Psoas muscle (tissue), 8 donors: ENCODE data around the gene RPSA. TPM values are rescaled to one million over a fixed set of nuclear protein-coding genes. Genes with fewer than 3 reads are reported as not detected.

Source experiments
- ATAC-seq, 4 donors: fragments of 200-7000 bp; cut with Tn5 transposase; one replicate each; pipeline ENCODE4 v1.9.1; 2020; ENCODE audit warnings: moderate library complexity in 3 of 4, mild to moderate bottlenecking in 2 of 4
- DNase-seq, 2 donors: peaks; one replicate each; pipeline ENCODE4 v3.0.0-alpha.2; 2020
- H3K27ac ChIP-seq: fragments of 200-600 bp; one replicate; pipeline ENCODE4 v1.8.0; 2022
- H3K27me3 ChIP-seq, 3 donors: fragments of 200-600 bp in 1 of 3; one replicate each; pipeline versions ENCODE4 v1.6.1 to v1.8.0; 2013 to 2022; ENCODE audit warnings: low read length in 2 of 3, mild to moderate bottlenecking in 2 of 3, moderate library complexity in 1 of 3; ENCODE audit not compliant: insufficient read depth in 3 of 3
- H3K36me3 ChIP-seq, 2 donors: fragments of 200-600 bp in 1 of 2; one replicate each; pipeline versions ENCODE4 v1.6.1 to v1.8.0; 2013 to 2022; ENCODE audit warnings: low read depth in 1 of 2, mild to moderate bottlenecking in 1 of 2, moderate library complexity in 1 of 2; ENCODE audit not compliant: insufficient read depth in 1 of 2
- H3K4me1 ChIP-seq: fragments of 200-600 bp; one replicate; pipeline ENCODE4 v1.8.0; 2022
- H3K4me3 ChIP-seq: fragments of 200-600 bp; one replicate; pipeline ENCODE4 v1.8.0; 2022; ENCODE audit warnings: mild to moderate bottlenecking
- H3K9me3 ChIP-seq: fragments of 200-600 bp; one replicate; pipeline ENCODE4 v1.8.0; 2022
- WGBS, 3 donors: extraction: QIAGEN DNeasy Blood & Tissue Kit; methylation state at CpG; one replicate each; pipeline versions ENCODE4 v1.1.6 to v1.1.7; 2013; 5-methylcytosine and 5-hydroxymethylcytosine counted together
- intact Hi-C, 2 donors: fragments of 100-400 bp; cut with DNase I; formaldehyde crosslinking; loops; one replicate each; pipeline versions ENCODE4 v1.11.0 to v1.14.2; 2022
- polyA plus RNA-seq, 3 donors: library from polyadenylated mRNA; stranded (reverse); fragments of 200-250 nt; gene quantifications; one replicate each; pipeline ENCODE4 v1.2.3, GENCODE V29; 2013
- total RNA-seq, 4 donors: library from RNA; stranded (reverse); fragmentation: NEBNext Ultra II Directional in 2 of 4; extraction: Animal tissue kit (Norgen Biotek cat#: 25700) in 2 of 4; gene quantifications; one replicate each; pipeline versions ENCODE4 v1.2.1 to v1.2.4, GENCODE V29; 2021 to 2023
- TF ChIP-seq, protein P1 (sequence below): fragments of 200-600 bp; IDR thresholded peaks from one replicate; pipeline ENCODE4 v1.8.0; 2022; ENCODE audit warnings: antibody characterized with exemption
- donor health status: healthy with polysubstance abuse.
- donor health status: DM: no; HTN: no; CAD: no; lungs with moderate emphysema.
- donor health status: Bipolar disorder and iron deficiency.
- donor health status: healthy.
- donor health status: DM: yes; HTN: yes; CAD: no.
- donor health status: DM: no; HTN: no; CAD: no.
- donor health status: DM: no; HTN: no; CAD: no.
- donor health status: DM: yes; HTN: yes; CAD: no.

The RPSA gene
- total and polyA plus RNA-seq, 7 donors: 285 to 1,445 (median 738) TPM

DNA sequence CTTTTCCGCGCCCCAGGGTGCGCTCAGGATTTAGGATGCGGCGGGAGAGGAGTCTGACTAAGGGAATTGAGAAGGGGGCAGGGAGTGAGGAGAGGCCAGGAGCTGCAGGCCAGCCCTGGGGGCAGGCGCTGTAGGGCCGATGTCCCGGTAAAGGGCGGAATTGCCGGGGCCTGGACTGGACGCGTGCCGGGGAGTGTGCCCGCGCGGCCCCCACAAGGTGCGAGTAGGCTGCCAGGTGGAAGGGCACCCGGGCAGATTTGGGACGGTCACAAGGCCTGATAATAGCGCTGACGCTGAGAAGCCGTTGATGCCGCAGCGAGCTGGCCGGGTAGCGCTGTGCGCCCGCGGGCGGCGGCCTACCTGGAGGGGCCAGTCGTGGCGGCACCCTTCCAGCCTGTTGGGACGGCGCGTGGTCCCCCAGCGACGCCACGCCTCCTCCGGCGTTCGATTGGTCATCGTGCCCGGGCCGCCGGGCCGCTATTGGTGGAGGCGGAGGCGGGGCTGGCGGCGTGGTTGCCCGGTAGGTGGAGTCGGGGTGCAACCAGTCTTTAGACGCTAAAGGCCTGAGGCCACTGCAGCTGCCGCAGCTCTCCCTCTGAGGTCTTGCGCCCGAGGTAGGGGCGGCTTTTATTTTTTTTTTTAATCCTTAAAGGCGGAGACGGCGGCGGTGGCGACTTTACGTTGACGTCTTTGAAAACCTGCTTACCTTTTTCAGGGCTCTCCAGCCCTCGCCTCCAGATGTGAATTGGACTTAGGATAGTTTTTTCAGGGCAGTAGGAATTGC, 22.4 kb upstream of the RPSA start:
- ATAC-seq: peak; percentile 97 to 98 (median 97)
- TF ChIP-seq, protein P1, sequence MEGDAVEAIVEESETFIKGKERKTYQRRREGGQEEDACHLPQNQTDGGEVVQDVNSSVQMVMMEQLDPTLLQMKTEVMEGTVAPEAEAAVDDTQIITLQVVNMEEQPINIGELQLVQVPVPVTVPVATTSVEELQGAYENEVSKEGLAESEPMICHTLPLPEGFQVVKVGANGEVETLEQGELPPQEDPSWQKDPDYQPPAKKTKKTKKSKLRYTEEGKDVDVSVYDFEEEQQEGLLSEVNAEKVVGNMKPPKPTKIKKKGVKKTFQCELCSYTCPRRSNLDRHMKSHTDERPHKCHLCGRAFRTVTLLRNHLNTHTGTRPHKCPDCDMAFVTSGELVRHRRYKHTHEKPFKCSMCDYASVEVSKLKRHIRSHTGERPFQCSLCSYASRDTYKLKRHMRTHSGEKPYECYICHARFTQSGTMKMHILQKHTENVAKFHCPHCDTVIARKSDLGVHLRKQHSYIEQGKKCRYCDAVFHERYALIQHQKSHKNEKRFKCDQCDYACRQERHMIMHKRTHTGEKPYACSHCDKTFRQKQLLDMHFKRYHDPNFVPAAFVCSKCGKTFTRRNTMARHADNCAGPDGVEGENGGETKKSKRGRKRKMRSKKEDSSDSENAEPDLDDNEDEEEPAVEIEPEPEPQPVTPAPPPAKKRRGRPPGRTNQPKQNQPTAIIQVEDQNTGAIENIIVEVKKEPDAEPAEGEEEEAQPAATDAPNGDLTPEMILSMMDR: no peak
- intact Hi-C loops: loop anchor here (2.0 to 10.0 kb wide), 3 partner anchors 23 to 279 kb away; partner anchors contain the start of genes GORASP1 (in 1 of the 2), RPSA (in 1 of the 2), TTC21A (in 1 of the 2) and XIRP1 (in 1 of the 2)

DNA sequence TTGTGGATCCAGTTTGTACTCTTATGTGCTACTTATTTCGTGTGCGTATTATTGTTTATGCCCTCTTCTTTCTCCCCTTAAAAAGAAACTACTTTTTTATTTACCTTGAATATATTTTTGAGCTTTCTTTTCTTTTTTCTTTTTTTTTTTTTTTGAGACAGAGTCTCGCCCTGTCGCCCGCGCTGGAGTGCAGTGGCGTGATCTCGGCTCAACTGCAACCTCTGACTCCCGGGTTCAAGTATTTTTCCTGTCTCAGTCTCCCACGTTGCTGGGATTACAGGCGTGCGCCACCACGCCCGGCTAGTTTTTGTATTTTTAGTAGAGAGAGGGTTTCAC, 21.9 kb upstream of the RPSA start:
- no peak for DNase-seq
- TF ChIP-seq, protein P1: no peak
- H3K4me1 ChIP-seq: peaks cover 23% of the 10 kb centered on the region
- no peaks in the 10 kb centered on the region for H3K27me3 ChIP-seq
- H3K9me3 ChIP-seq: no peaks in the 10 kb centered on the region
- peak overlapping the region; percentile 84 for H3K4me3 ChIP-seq
- no peak for ATAC-seq
- intact Hi-C loops: loop anchor here (2.0 to 10.0 kb wide), 3 partner anchors 22 to 280 kb away; partner anchors contain the start of genes GORASP1 (in 1 of the 2), RPSA (in 1 of the 2), TTC21A (in 1 of the 2) and XIRP1 (in 1 of the 2)
- peaks cover 0 to 7% of the 10 kb centered on the region in 2 donors for H3K36me3 ChIP-seq
- peak overlapping the region; percentile 93 for H3K27ac ChIP-seq
- 64 to 75% (median 65%) methylated on average over 14 of the region's 14 CpGs for WGBS, 3 donors

More for the DNA sequence above, 22.4 kb upstream of the RPSA start:
- Histone ChIP-seq H3K36me3 (peaks cover 0 to 2% of the 10 kb centered on the region in 2 donors), H3K9me3 (no peaks in the 10 kb centered on the region), H3K4me3 (peak overlapping the region; percentile 84), H3K27ac (peak overlapping the region; percentile 93), H3K4me1 (peaks cover 23% of the 10 kb centered on the region), H3K27me3 (no peaks in the 10 kb centered on the region)
- DNase-seq: peak; percentile 97 to 98
- 0% methylated on average over 37 to 66 of the region's 66 CpGs for WGBS, 3 donors

DNA sequence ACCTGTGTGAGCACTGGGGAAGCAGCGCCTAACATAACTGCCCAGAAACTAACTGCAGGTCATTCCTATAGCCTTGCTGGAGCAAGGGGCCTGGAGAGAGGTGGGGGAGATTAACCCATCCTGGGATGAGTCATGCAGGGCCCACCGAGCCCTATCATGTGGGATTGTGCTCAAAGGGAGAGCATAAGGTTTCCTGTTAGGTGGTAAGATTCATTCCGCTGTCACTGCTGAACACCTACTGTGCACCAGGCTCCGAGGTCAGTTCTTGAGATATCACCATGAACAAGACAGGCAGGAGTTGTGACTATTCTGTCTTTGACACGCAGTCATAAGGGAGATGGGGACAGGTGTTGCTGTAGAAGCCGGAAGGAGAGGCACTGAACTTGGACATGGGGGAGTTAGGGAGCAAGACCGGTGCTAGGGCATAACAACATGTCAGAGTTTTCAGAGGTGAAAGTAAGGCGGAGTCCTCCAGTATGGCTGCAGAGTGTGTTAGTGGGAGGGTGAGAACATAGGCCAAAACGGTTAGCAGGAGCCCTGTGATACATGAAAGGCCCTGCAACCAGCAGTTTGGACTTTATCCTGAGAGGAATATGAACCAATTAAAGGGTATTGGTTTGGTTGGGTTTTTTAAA, 20.9 kb upstream of the RPSA start:
- WGBS, 3 donors: 73 to 81% (median 74%) methylated on average over 9 of the region's 9 CpGs
- intact Hi-C loops: loop anchor here (2.0 to 10.0 kb wide), 3 partner anchors 21 to 281 kb away; partner anchors contain the start of genes GORASP1 (in 1 of the 2), RPSA (in 1 of the 2), TTC21A (in 1 of the 2) and XIRP1 (in 1 of the 2)

GRCh38 chr3:39386318-39386717, 20.2 kb upstream of the RPSA start:
- Histone ChIP-seq H3K4me1 (peaks cover 23% of the 10 kb centered on the region), H3K4me3 (no peak overlapping the region), H3K27me3 (no peaks in the 10 kb centered on the region), H3K36me3 (peaks cover 9 to 24% of the 10 kb centered on the region in 2 donors), H3K27ac (no peak overlapping the region), H3K9me3 (no peaks in the 10 kb centered on the region)
- WGBS, 3 donors: 75 to 80% (median 76%) methylated on average over 5 of the region's 5 CpGs
- intact Hi-C loops: loop anchor here (10.0 kb wide), 2 partner anchors 192 to 282 kb away; partner anchors contain the start of genes GORASP1 (in 1 of the 2), TTC21A (in 1 of the 2) and XIRP1 (in 1 of the 2)
- ATAC-seq: no peak
- DNase-seq: no peak
- TF ChIP-seq, protein P1: no peak

More for the DNA sequence above, 20.9 kb upstream of the RPSA start:
- Histone ChIP-seq H3K4me1 (peaks cover 23% of the 10 kb centered on the region), H3K4me3 (peak overlapping the region; percentile 84), H3K27ac (no peak overlapping the region), H3K27me3 (no peaks in the 10 kb centered on the region), H3K36me3 (peaks cover 5 to 17% of the 10 kb centered on the region in 2 donors), H3K9me3 (no peaks in the 10 kb centered on the region)
- TF ChIP-seq, protein P1: no peak
- DNase-seq (no peak), ATAC-seq (no peak)
